ENCODE data around the gene TACR1. TPM values are rescaled to one million over a fixed set of nuclear protein-coding genes. Genes with fewer than 3 reads are reported as not detected.

The TACR1 gene
- total RNA-seq, 4 donors from 2014 or later: 1.2 to 6.5 (median 2.7) TPM

DNA sequence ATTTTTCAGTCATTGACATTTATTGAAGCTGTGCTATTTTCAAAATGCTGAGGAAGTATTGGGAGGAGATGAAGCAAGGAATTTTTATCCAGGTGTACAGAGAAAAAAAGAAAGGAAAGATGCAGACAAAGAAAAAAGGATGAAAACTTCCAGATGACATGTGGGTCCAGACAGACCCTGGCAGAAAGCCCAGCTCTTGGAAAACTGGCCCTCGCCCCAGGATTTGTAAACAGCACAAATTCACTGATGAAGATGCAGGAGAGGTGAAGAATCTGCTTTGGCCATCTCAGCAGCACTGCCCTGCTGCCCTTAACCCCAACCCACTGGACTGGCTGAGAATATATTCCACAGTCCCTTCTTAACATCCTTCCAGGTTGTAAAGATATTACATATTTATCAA, 12.5 kb downstream of the TACR1 start:
- H3K27ac ChIP-seq (replicated peaks in 1 of 4): no peak overlapping the region
- H3K4me3 ChIP-seq: no peak overlapping the region
- H3K27me3 ChIP-seq: no peaks in the 10 kb centered on the region
- WGBS: 4% methylated on average over 1 of the region's 1 CpG
- no peaks in the 10 kb centered on the region for H3K9me3 ChIP-seq
- H3K4me1 ChIP-seq: peaks cover 0 to 5% (median 2%) of the 10 kb centered on the region in 4 donors
- TF ChIP-seq POLR2A (IDR thresholded peaks at IDR 0.05; ENCODE audit: low read depth) (no peak), POLR2AphosphoS5 (IDR thresholded peaks at IDR 0.05) (no peak), EP300 (IDR thresholded peaks at IDR 0.05) (no peak)
- TF ChIP-seq, protein P1, sequence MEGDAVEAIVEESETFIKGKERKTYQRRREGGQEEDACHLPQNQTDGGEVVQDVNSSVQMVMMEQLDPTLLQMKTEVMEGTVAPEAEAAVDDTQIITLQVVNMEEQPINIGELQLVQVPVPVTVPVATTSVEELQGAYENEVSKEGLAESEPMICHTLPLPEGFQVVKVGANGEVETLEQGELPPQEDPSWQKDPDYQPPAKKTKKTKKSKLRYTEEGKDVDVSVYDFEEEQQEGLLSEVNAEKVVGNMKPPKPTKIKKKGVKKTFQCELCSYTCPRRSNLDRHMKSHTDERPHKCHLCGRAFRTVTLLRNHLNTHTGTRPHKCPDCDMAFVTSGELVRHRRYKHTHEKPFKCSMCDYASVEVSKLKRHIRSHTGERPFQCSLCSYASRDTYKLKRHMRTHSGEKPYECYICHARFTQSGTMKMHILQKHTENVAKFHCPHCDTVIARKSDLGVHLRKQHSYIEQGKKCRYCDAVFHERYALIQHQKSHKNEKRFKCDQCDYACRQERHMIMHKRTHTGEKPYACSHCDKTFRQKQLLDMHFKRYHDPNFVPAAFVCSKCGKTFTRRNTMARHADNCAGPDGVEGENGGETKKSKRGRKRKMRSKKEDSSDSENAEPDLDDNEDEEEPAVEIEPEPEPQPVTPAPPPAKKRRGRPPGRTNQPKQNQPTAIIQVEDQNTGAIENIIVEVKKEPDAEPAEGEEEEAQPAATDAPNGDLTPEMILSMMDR (IDR thresholded peaks at IDR 0.05): no peak
- no peak for DNase-seq (ENCODE audit: extremely low spot score)
- H3K36me3 ChIP-seq: no peaks in the 10 kb centered on the region
- intact Hi-C loops (cut with DNase I): no loop called here

GRCh38 chr2:75182606-75183005, 16.7 kb downstream of the TACR1 start:
- 93% methylated on average over 3 of the region's 3 CpGs for WGBS
- Histone ChIP-seq H3K4me1 (peaks cover 0 to 5% (median 2%) of the 10 kb centered on the region in 4 donors), H3K27ac (replicated peaks in 1 of 4) (no peak overlapping the region), H3K4me3 (no peak overlapping the region), H3K36me3 (no peaks in the 10 kb centered on the region), H3K27me3 (no peaks in the 10 kb centered on the region), H3K9me3 (no peaks in the 10 kb centered on the region)
- DNase-seq (ENCODE audit: extremely low spot score): no peak
- intact Hi-C loops (cut with DNase I): no loop called here
- TF ChIP-seq POLR2A (IDR thresholded peaks at IDR 0.05; ENCODE audit: low read depth): no peak

DNA sequence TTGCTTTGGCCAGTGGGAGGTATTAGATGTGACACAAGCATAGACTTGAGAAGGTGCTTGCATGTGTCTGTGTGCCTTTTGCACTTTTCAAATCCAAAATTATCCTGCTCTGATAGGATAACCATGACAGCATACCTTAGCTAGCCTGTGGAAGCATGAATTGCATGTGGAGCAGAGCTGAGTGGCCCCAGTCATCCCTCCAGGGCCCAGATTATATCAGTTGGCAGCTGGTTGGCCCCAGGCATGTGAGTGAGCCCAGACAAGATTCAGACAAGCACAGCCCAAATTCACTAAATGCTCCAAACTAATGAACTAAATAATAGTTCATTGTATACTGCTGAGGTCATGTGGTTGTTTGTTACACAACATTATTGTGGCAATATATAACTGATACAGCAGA, 18.8 kb downstream of the TACR1 start:
- DNase-seq (ENCODE audit: extremely low spot score): no peak
- Histone ChIP-seq H3K9me3 (no peaks in the 10 kb centered on the region), H3K4me3 (no peak overlapping the region), H3K27me3 (no peaks in the 10 kb centered on the region), H3K4me1 (no peaks in the 10 kb centered on the region), H3K36me3 (no peaks in the 10 kb centered on the region), H3K27ac (replicated peaks in 1 of 4) (no peak overlapping the region)
- intact Hi-C loops (cut with DNase I): no loop called here
- TF ChIP-seq EP300 (IDR thresholded peaks at IDR 0.05) (no peak), POLR2A (IDR thresholded peaks at IDR 0.05; ENCODE audit: low read depth) (no peak), POLR2AphosphoS5 (IDR thresholded peaks at IDR 0.05) (no peak)
- TF ChIP-seq, protein P1 (IDR thresholded peaks at IDR 0.05): no peak

- Histone ChIP-seq H3K9me3 (no peaks in the 10 kb centered on the region), H3K27ac (replicated peaks in 1 of 4) (no peak overlapping the region), H3K4me3 (no peak overlapping the region), H3K4me1 (no peaks in the 10 kb centered on the region), H3K36me3 (no peaks in the 10 kb centered on the region), H3K27me3 (no peaks in the 10 kb centered on the region)
- no peak for DNase-seq (ENCODE audit: extremely low spot score)
- TF ChIP-seq POLR2A (IDR thresholded peaks at IDR 0.05; ENCODE audit: low read depth) (no peak), EP300 (IDR thresholded peaks at IDR 0.05) (no peak), POLR2AphosphoS5 (IDR thresholded peaks at IDR 0.05) (no peak)
- TF ChIP-seq, protein P1 (IDR thresholded peaks at IDR 0.05): no peak
- 82% methylated on average over 2 of the region's 2 CpGs for WGBS
- intact Hi-C loops (cut with DNase I): no loop called here
These were observed 21.9 kb downstream of the TACR1 start for GRCh38 chr2:75177427-75177826.

GRCh38 chr2:75175456-75175855, 23.9 kb downstream of the TACR1 start:
- intact Hi-C loops (cut with DNase I): no loop called here
- Histone ChIP-seq H3K9me3 (no peaks in the 10 kb centered on the region), H3K36me3 (no peaks in the 10 kb centered on the region), H3K4me3 (no peak overlapping the region), H3K27me3 (no peaks in the 10 kb centered on the region), H3K27ac (replicated peaks in 1 of 4) (no peak overlapping the region), H3K4me1 (no peaks in the 10 kb centered on the region)
- WGBS: 57% methylated on average over 3 of the region's 3 CpGs
- TF ChIP-seq POLR2A (IDR thresholded peaks at IDR 0.05; ENCODE audit: low read depth) (no peak), POLR2AphosphoS5 (IDR thresholded peaks at IDR 0.05) (no peak), EP300 (IDR thresholded peaks at IDR 0.05) (no peak)
- TF ChIP-seq, protein P1 (IDR thresholded peaks at IDR 0.05): no peak
- DNase-seq (ENCODE audit: extremely low spot score): no peak
